HL-60/S4 (cell line): ENCODE measurements around the gene CCZ1B.
"Not testable (repeated sequence)": the region's sequence is repeated elsewhere in the genome, so short reads cannot be mapped to it uniquely, and the experiment has no call there.

Experiments
- in situ Hi-C: fragments of 300-500 bp; cut with MboI; formaldehyde crosslinking; loops from 2 replicates; pipeline ENCODE4 v1.14.3; 2022; ENCODE audit warnings: low sequenced_read_pairs

Gene CCZ1B

DNA sequence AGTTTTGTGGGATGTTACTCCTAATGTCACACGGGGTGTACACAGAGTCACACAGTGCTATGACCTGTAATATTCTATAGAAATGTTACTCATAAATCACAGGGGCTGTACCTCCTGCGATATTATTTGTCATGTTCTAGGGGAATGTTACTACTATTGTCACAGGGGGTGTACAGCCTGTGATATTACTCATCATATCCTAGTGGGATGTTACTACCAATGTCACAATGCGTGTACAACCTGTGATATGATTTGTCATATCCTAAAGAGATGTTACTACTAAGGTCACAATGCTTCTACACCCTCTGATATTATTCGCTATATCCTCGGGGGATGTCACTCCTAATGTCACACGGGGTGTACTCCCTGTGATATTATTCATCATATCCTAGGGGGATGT lies 7.6 kb upstream of the CCZ1B start:
- in situ Hi-C loops: loop anchor here (25.0 kb wide), 1 partner anchor 246 kb away; the partner anchor contains the start of genes INTS15 and ZDHHC4

DNA sequence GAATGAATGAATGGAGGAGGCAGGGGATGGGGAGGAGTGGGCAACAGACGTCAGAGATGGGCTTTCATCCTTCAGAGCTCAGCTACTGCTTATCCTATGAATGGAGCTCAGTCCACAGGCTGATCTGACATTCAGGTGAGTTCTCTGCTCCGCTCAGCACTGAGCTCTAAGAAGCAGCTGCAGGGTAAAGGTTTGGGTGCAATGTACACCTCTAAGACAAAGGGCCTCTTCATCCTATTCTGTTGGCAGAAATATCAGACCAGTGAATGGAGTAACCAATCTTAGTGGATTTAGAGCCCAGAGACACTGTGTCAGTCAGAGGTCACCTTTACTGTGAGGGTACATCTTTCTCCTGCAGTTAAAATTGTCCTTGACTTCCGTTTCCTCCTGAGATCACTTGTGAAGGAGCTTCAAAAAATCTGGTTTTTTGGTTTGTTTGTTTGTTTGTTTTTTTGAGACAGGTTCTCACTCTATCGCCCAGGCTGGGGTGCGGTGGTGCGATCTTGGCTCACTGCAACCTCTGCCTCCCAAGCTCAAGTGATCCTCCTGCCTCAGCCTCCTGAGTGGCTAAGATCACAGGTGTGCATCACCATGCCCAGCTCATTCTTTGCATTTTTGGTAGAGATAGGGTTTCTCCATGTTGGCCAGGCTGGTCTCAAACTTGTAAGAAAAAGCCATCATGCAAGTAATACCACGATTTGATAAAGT lies 5.1 kb upstream of the CCZ1B start:
- in situ Hi-C loops: loop anchor here (25.0 kb wide), 1 partner anchor 244 kb away; the partner anchor contains the start of genes INTS15 and ZDHHC4

GRCh38 chr7:6830026-6830425 lies 4.0 kb upstream of the CCZ1B start:
- in situ Hi-C loops: loop anchor here (25.0 kb wide), 1 partner anchor 243 kb away; the partner anchor contains the start of genes INTS15 and ZDHHC4

- in situ Hi-C loops: loop anchor here (25.0 kb wide), 1 partner anchor 242 kb away; the partner anchor contains the start of genes INTS15 and ZDHHC4
Observed at GRCh38 chr7:6829616-6830015, 3.5 kb upstream of the CCZ1B start.

GRCh38 chr7:6827180-6827579 lies 1.1 kb upstream of the CCZ1B start:
- in situ Hi-C loops: loop anchor here (25.0 kb wide), 1 partner anchor 240 kb away; the partner anchor contains the start of genes INTS15 and ZDHHC4

DNA sequence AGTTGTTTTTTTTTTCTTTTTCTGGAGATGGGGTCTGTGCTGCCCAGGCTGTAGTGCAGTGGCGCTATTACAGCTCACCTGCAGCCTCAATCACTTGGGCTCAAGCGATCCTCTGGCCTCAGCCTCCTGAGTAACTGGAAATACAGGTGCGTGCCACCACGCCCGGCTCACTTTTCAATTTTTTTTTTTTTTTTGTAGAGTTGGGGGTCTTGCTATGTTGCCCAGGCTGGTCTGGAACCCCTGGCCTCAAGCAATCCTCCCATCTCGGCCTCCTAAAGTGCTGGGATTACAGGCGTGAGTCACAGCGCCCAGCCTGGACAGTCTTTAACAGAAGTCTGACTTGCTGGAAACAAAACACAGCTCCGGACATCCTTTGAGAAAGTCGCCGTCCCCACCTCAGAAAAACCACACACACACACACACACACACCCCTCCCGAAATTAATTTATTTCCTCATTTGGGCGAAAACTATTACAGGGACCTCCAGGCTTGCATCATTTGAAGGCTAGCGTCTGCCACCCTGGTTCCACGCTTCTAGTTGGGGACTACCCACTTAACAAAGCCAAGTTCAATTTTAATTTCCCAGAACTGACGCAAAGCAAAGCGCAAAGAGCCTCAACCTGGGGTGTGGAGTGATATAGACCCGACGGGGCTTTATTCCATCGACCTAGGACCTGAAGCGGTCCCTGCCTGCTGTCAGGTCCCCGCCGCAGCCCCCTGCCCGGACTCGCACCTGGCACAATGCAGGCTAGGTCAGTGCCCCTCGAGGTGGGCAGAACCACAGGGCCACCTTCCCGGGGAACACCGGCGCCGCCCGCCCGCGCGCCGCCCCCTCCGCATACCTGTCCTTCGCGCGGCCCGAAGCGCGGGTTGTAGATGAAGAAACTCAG lies 594 bp downstream of the CCZ1B start:
- in situ Hi-C loops: loop anchor here (25.0 kb wide), 1 partner anchor 238 kb away; the partner anchor contains the start of genes INTS15 and ZDHHC4

DNA sequence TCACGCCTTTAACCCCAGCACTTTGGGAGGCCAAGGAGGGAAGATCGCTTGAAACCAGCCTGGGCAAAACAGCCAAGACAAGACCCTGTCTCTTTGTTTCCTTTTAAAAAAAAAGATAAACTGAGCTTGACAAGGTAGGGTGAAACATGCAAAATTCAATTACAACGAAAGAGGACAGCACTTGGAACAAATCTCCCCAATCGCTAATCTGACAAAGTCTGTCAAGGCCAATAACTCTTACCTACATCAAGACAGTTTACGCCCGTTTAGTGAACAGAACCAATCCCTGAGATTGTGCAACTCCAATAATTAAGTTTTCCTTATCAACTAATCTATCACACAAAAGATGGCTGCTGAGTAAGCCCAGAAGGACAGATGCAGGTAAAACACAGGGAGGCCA lies 4.5 kb downstream of the CCZ1B start:
- in situ Hi-C loops: not testable (repeated sequence)

- in situ Hi-C loops: not testable (repeated sequence)
Observed at GRCh38 chr7:6815470-6815869, 10.6 kb downstream of the CCZ1B start.

DNA sequence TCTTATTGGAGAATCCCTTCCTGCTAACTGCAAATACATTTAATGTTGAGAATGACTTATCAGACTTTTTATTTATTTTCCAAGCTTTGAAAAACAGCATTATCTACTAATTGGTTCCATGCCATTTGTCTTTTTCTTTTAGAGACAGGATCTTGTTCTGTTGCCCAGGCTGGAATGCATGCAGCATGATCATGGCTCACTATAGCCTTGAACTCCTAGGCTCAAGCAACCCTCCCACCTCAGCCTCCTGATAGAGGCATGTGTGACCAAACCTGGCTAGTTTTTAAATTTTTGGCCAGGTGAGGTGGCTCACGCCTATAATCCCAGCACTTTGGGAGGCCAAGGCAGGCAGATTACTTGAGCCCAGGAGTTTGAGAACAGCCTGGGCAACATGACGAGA lies 13.1 kb downstream of the CCZ1B start:
- in situ Hi-C loops: not testable (repeated sequence)

- in situ Hi-C loops: not testable (repeated sequence)
Observed at GRCh38 chr7:6807959-6808358, 18.1 kb downstream of the CCZ1B start.

DNA sequence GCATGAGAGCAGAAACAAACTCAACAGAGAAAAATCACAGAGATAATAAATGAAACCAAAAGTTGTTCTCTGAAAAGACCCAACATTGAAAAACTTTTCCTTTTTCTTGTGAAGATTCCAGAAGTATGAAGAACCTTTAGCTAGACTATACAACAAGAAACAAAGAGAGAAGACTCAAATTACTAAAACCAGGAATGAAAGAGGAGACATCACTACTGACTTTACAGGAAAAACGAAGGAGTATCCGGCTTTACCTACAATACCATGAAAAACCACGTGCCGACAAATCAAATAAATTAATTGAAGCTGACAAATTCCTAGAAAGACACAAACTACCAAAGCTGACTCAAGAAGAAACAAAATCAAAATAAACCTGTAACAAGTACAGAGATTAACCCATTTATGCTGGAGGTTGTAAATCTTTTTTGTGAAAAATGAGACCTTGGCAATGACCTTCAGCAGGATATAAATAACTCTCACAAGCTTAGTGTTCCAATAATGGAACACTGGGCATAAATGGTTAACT lies 18.6 kb downstream of the CCZ1B start:
- in situ Hi-C loops: not testable (repeated sequence)

- in situ Hi-C loops: not testable (repeated sequence)
Observed at GRCh38 chr7:6800331-6800730, 25.7 kb downstream of the CCZ1B start.

GRCh38 chr7:6799887-6800286 lies 26.2 kb downstream of the CCZ1B start:
- in situ Hi-C loops: not testable (repeated sequence)

GRCh38 chr7:6798047-6798446 lies 28.0 kb downstream of the CCZ1B start:
- in situ Hi-C loops: not testable (repeated sequence)

DNA sequence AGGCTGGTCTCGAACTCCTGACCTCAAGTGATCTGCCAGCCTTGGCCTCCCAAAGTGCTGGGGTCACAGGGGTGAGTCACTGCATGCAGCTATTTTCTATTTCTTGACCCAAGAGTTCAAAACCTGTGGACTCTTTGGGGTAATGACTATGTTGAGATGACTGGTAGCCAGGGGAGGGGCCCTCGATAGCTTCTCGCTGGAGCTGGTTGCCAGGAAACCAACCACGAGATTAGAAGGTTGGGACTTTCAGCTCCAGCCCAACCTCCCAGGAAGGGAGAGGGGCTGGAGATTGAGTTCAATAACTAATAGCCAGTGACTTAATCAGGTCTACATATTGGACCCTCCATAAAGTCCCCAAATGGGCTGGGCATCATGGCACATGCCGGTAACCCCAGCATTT lies 28.9 kb downstream of the CCZ1B start:
- in situ Hi-C loops: not testable (repeated sequence)

- in situ Hi-C loops: not testable (repeated sequence)
Observed at GRCh38 chr7:6794276-6794675, 31.8 kb downstream of the CCZ1B start.

- in situ Hi-C loops: not testable (repeated sequence)
Observed at GRCh38 chr7:6792113-6792872, 33.8 kb downstream of the CCZ1B start.

- in situ Hi-C loops: not testable (repeated sequence)
Observed at GRCh38 chr7:6789353-6789752, 36.7 kb downstream of the CCZ1B start.

GRCh38 chr7:6781581-6781980 lies 44.5 kb downstream of the CCZ1B start:
- in situ Hi-C loops: not testable (repeated sequence)

GRCh38 chr7:6761186-6761585 lies 64.9 kb downstream of the CCZ1B start:
- in situ Hi-C loops: not testable (repeated sequence)
